Tibial nerve (tissue), 4 donors: Measurements from ENCODE around the gene RAB3A.

ENCODE experiments used
- EP300 ChIP-seq, 2 donors: sonication (generic); formaldehyde crosslinking; IDR thresholded peaks; one replicate each; pipeline ENCODE4 v1.6.1; 2017; ENCODE audit warnings: antibody characterized with exemption in 2 of 2, mild to moderate bottlenecking in 1 of 2
- POLR2A ChIP-seq, 2 donors: fragments of 450-650 bp; IDR thresholded peaks; one replicate each; pipeline ENCODE4 v1.6.1; 2017; ENCODE audit warnings: antibody characterized with exemption in 2 of 2, mild to moderate bottlenecking in 2 of 2, moderate library complexity in 2 of 2
- TF ChIP-seq, protein P1 (sequence below), 5 experiments: fragments of 200-600 bp in 3 of 5; fragments of 450-650 bp in 2 of 5; sonication (generic) in 3 of 5; IDR thresholded peaks; one replicate each; pipeline ENCODE4 v1.5.1; 2016 to 2019; ENCODE audit warnings: antibody characterized with exemption in 5 of 5, mild to moderate bottlenecking in 3 of 5, moderate library complexity in 2 of 5

DNA sequence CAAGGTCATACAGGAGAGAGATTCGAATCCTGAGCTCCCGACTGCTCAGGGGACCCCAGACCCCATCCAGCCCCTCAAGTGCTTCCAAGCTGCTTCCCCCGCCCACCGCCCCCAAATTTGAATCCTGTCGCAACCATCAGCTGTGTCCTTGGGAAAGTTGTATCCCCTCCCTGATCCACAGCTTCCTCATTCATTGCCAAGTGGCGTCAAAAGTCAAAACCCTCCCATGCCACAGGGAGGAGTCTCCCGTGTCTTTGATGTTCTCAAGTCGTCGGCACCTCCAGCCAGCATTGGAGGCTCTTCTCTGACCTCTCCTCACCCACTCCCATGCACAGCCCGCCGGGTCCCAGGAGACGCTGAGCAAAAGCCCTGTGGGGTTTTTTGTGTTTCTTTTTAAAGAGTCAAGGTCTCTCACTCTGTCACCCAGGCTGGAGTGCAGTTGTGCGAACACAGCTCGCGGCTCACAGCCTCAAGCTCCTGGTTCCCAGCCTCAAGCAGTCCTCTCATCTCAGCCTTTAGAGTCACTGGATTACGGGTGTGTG is 33.1 kb downstream of the RAB3A start:
- TF ChIP-seq POLR2A (IDR thresholded peaks at IDR 0.05) (peak in 1 of 2 donors; percentile 26), EP300 (IDR thresholded peaks at IDR 0.05) (peak in 1 of 2 donors; percentile 46)
- TF ChIP-seq, protein P1, sequence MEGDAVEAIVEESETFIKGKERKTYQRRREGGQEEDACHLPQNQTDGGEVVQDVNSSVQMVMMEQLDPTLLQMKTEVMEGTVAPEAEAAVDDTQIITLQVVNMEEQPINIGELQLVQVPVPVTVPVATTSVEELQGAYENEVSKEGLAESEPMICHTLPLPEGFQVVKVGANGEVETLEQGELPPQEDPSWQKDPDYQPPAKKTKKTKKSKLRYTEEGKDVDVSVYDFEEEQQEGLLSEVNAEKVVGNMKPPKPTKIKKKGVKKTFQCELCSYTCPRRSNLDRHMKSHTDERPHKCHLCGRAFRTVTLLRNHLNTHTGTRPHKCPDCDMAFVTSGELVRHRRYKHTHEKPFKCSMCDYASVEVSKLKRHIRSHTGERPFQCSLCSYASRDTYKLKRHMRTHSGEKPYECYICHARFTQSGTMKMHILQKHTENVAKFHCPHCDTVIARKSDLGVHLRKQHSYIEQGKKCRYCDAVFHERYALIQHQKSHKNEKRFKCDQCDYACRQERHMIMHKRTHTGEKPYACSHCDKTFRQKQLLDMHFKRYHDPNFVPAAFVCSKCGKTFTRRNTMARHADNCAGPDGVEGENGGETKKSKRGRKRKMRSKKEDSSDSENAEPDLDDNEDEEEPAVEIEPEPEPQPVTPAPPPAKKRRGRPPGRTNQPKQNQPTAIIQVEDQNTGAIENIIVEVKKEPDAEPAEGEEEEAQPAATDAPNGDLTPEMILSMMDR (IDR thresholded peaks at IDR 0.05) = no peak
